GM18505 (cell line): ENCODE measurements around the gene CDYL2.
A peak's percentile ranks its signal among the peaks of the same experiment; 100 is the strongest.
"Not testable (repeated sequence)": the region's sequence is repeated elsewhere in the genome, so short reads cannot be mapped to it uniquely, and the experiment has no call there.

ENCODE experiments used
- ATAC-seq: cut with Tn5 transposase; IDR thresholded peaks from one replicate; pipeline ENCODE4 v1.9.1; 2021; ENCODE audit not compliant: unreplicated experiment
- POLR2A ChIP-seq: IDR thresholded peaks from 4 replicates; pipeline ENCODE4 v1.6.1; 2011; ENCODE audit warnings: borderline replicate concordance; ENCODE audit not compliant: insufficient read depth, insufficient read length; ENCODE audit errors: extremely low read depth

Gene CDYL2

GRCh38 chr16:80828495-80828894 lies 24.1 kb upstream of the CDYL2 start:
- ATAC-seq, result no peak
- TF ChIP-seq POLR2A, result no peak

- TF ChIP-seq POLR2A, result no peak
- ATAC-seq, result no peak
Observed at GRCh38 chr16:80827007-80827406, 22.6 kb upstream of the CDYL2 start.

GRCh38 chr16:80825365-80825758 lies 21.0 kb upstream of the CDYL2 start:
- ATAC-seq, result no peak
- TF ChIP-seq POLR2A, result no peak

- TF ChIP-seq POLR2A, result no peak
- no peak for ATAC-seq
Observed at GRCh38 chr16:80824623-80825364, 20.4 kb upstream of the CDYL2 start.

- ATAC-seq, result no peak
- TF ChIP-seq POLR2A, result no peak
Observed at GRCh38 chr16:80819988-80820387, 15.6 kb upstream of the CDYL2 start.

GRCh38 chr16:80816356-80816755 lies 12.0 kb upstream of the CDYL2 start:
- ATAC-seq, result no peak
- no peak for TF ChIP-seq POLR2A

GRCh38 chr16:80815278-80815677 lies 10.9 kb upstream of the CDYL2 start:
- ATAC-seq, result not testable (repeated sequence)

GRCh38 chr16:80812593-80812992 lies 8.2 kb upstream of the CDYL2 start:
- TF ChIP-seq POLR2A, result no peak
- ATAC-seq, result no peak

- ATAC-seq, result no peak
- no peak for TF ChIP-seq POLR2A
Observed at GRCh38 chr16:80809366-80809765, 5.0 kb upstream of the CDYL2 start.

- no peak for TF ChIP-seq POLR2A
- no peak for ATAC-seq
Observed at GRCh38 chr16:80807906-80808305, 3.5 kb upstream of the CDYL2 start.

GRCh38 chr16:80806927-80807340 lies 2.5 kb upstream of the CDYL2 start:
- no peak for ATAC-seq
- no peak for TF ChIP-seq POLR2A

GRCh38 chr16:80806289-80806688 lies 1.9 kb upstream of the CDYL2 start:
- no peak for ATAC-seq
- TF ChIP-seq POLR2A, result no peak

- peak; percentile 52 for TF ChIP-seq POLR2A
- ATAC-seq, result peak; percentile 43
Observed at GRCh38 chr16:80804056-80804525, 307 bp downstream of the CDYL2 start.

- peak; percentile 19 for ATAC-seq
Observed at GRCh38 chr16:80803339-80804055, 901 bp downstream of the CDYL2 start.

More at GRCh38 chr16:80803339-80804055, 901 bp downstream of the CDYL2 start:
- TF ChIP-seq POLR2A, result no peak
